Measurements from ENCODE around the gene ITIH5. TPM values are rescaled to one million over a fixed set of nuclear protein-coding genes. Genes with fewer than 3 reads are reported as not detected.

Gene ITIH5
- total RNA-seq, 5 donors from 2014 or later (not counting 1 experiment from before 2014, with no cell fraction given), result 0.13 to 0.22 TPM; not detected in 3

GRCh38 chr10:7559386-7559785, 107.4 kb downstream of the ITIH5 start:
- WGBS (ENCODE audit: insufficient coverage), result 80% methylated on average over 1 of the region's 3 CpGs
- Histone ChIP-seq H3K27ac (ENCODE audit: low read length) (no peak overlapping the region), H3K9me3 (no peaks in the 10 kb centered on the region), H3K36me3 (ENCODE audit: control insufficient read depth in 2 of 2, extremely low read depth in 1 of 2, insufficient read depth in 1 of 2, low read length in 1 of 2) (no peaks in the 10 kb centered on the region), H3K4me3 (ENCODE audit: control insufficient read depth in 1 of 2, extremely low read depth in 1 of 2, low read length in 1 of 2) (no peak overlapping the region), H3K27me3 (replicated peaks in 1 of 2; ENCODE audit: control insufficient read depth in 2 of 2, extremely low read depth in 1 of 2, insufficient read depth in 2 of 2, low read length in 1 of 2) (peaks cover 0 to 26% of the 10 kb centered on the region in 2 experiments), H3K4me1 (ENCODE audit: control insufficient read depth in 1 of 2, extremely low read depth in 1 of 2, insufficient read depth in 2 of 2, low read length in 2 of 2) (no peaks in the 10 kb centered on the region)
- no peaks in the 10 kb centered on the region for H3K4me1 Mint-ChIP-seq
- DNase-seq, result no peak
- ChIA-PET POLR2A (no interaction called here), CTCF (interaction anchor here in 1 of 2 donors (1.3 kb wide), 1 partner anchor 34 kb away, joined by 3 read pairs; no protein-coding TSS in a partner anchor)
- H3K27ac Mint-ChIP-seq, result no peak overlapping the region
- H3K36me3 Mint-ChIP-seq, result no peaks in the 10 kb centered on the region
- no peak overlapping the region for H3K4me3 Mint-ChIP-seq
- ATAC-seq (replicated peaks in 1 of 4), result no peak
- H3K27me3 Mint-ChIP-seq, result peaks cover 0 to 13% of the 10 kb centered on the region in 2 donors
- H3K9me3 Mint-ChIP-seq, result no peaks in the 10 kb centered on the region

- H3K27me3 ChIP-seq (replicated peaks in 1 of 2; ENCODE audit: control insufficient read depth in 2 of 2, extremely low read depth in 1 of 2, insufficient read depth in 2 of 2, low read length in 1 of 2), result peaks cover 0 to 30% of the 10 kb centered on the region in 2 experiments
- no peak overlapping the region for H3K4me3 ChIP-seq (ENCODE audit: control insufficient read depth in 1 of 2, extremely low read depth in 1 of 2, low read length in 1 of 2)
- CTCF ChIA-PET, result no interaction called here
- no peaks in the 10 kb centered on the region for H3K9me3 Mint-ChIP-seq
- no peak for ATAC-seq (replicated peaks in 1 of 4)
- POLR2A ChIA-PET, result interaction anchor here in 1 of 2 donors (0.6 kb wide), 1 partner anchor 57 kb away, joined by 11 read pairs; no protein-coding TSS in a partner anchor
- no CpG with 5 or more reads among the region's 3 CpGs for WGBS (ENCODE audit: insufficient coverage)
- H3K4me1 Mint-ChIP-seq, result no peaks in the 10 kb centered on the region
- no peaks in the 10 kb centered on the region for H3K36me3 ChIP-seq (ENCODE audit: control insufficient read depth in 2 of 2, extremely low read depth in 1 of 2, insufficient read depth in 1 of 2, low read length in 1 of 2)
- no peak for DNase-seq
- H3K27ac Mint-ChIP-seq, result no peak overlapping the region
- H3K27me3 Mint-ChIP-seq, result peaks cover 0 to 18% of the 10 kb centered on the region in 2 donors
- no peak overlapping the region for H3K4me3 Mint-ChIP-seq
- H3K36me3 Mint-ChIP-seq, result no peaks in the 10 kb centered on the region
- H3K27ac ChIP-seq (ENCODE audit: low read length), result no peak overlapping the region
- H3K4me1 ChIP-seq (ENCODE audit: control insufficient read depth in 1 of 2, extremely low read depth in 1 of 2, insufficient read depth in 2 of 2, low read length in 2 of 2), result no peaks in the 10 kb centered on the region
- no peaks in the 10 kb centered on the region for H3K9me3 ChIP-seq
These were observed 108.7 kb downstream of the ITIH5 start for GRCh38 chr10:7558036-7558435.

- Mint-ChIP-seq H3K4me3 (no peak overlapping the region), H3K9me3 (no peaks in the 10 kb centered on the region), H3K4me1 (no peaks in the 10 kb centered on the region), H3K27me3 (peaks cover 0 to 13% of the 10 kb centered on the region in 2 donors), H3K27ac (peak overlapping the region in 1 of 2 donors; percentile 32), H3K36me3 (no peaks in the 10 kb centered on the region)
- ATAC-seq (replicated peaks in 1 of 4) (no peak), DNase-seq (no peak)
- H3K27ac ChIP-seq (ENCODE audit: low read length), result no peak overlapping the region
- no peaks in the 10 kb centered on the region for H3K4me1 ChIP-seq (ENCODE audit: control insufficient read depth in 1 of 2, extremely low read depth in 1 of 2, insufficient read depth in 2 of 2, low read length in 2 of 2)
- peaks cover 0 to 25% of the 10 kb centered on the region in 2 experiments for H3K27me3 ChIP-seq (replicated peaks in 1 of 2; ENCODE audit: control insufficient read depth in 2 of 2, extremely low read depth in 1 of 2, insufficient read depth in 2 of 2, low read length in 1 of 2)
- no peaks in the 10 kb centered on the region for H3K9me3 ChIP-seq
- CTCF ChIA-PET, result no interaction called here
- no peak overlapping the region for H3K4me3 ChIP-seq (ENCODE audit: control insufficient read depth in 1 of 2, extremely low read depth in 1 of 2, low read length in 1 of 2)
- POLR2A ChIA-PET, result no interaction called here
- no peaks in the 10 kb centered on the region for H3K36me3 ChIP-seq (ENCODE audit: control insufficient read depth in 2 of 2, extremely low read depth in 1 of 2, insufficient read depth in 1 of 2, low read length in 1 of 2)
- WGBS (ENCODE audit: insufficient coverage), result 89% methylated on average over 10 of the region's 10 CpGs
These were observed 113.2 kb downstream of the ITIH5 start for GRCh38 chr10:7553531-7553930.

GRCh38 chr10:7551950-7552716, 114.6 kb downstream of the ITIH5 start:
- peaks cover 0 to 17% of the 10 kb centered on the region in 2 experiments for H3K27me3 ChIP-seq (replicated peaks in 1 of 2; ENCODE audit: control insufficient read depth in 2 of 2, extremely low read depth in 1 of 2, insufficient read depth in 2 of 2, low read length in 1 of 2)
- H3K9me3 ChIP-seq, result no peaks in the 10 kb centered on the region
- H3K4me3 Mint-ChIP-seq, result no peak overlapping the region
- ChIA-PET CTCF (no interaction called here), POLR2A (no interaction called here)
- H3K4me3 ChIP-seq (ENCODE audit: control insufficient read depth in 1 of 2, extremely low read depth in 1 of 2, low read length in 1 of 2), result no peak overlapping the region
- H3K9me3 Mint-ChIP-seq, result no peaks in the 10 kb centered on the region
- H3K27ac Mint-ChIP-seq, result no peak overlapping the region
- DNase-seq (no peak), ATAC-seq (replicated peaks in 1 of 4) (no peak)
- no peaks in the 10 kb centered on the region for H3K36me3 Mint-ChIP-seq
- no peak overlapping the region for H3K27ac ChIP-seq (ENCODE audit: low read length)
- peaks cover 0 to 12% of the 10 kb centered on the region in 2 donors for H3K27me3 Mint-ChIP-seq
- no peaks in the 10 kb centered on the region for H3K4me1 ChIP-seq (ENCODE audit: control insufficient read depth in 1 of 2, extremely low read depth in 1 of 2, insufficient read depth in 2 of 2, low read length in 2 of 2)
- WGBS (ENCODE audit: insufficient coverage), result 86% methylated on average over 14 of the region's 18 CpGs
- H3K36me3 ChIP-seq (ENCODE audit: control insufficient read depth in 2 of 2, extremely low read depth in 1 of 2, insufficient read depth in 1 of 2, low read length in 1 of 2), result no peaks in the 10 kb centered on the region
- H3K4me1 Mint-ChIP-seq, result no peaks in the 10 kb centered on the region

GRCh38 chr10:7551289-7551688, 115.5 kb downstream of the ITIH5 start:
- Histone ChIP-seq H3K4me1 (ENCODE audit: control insufficient read depth in 1 of 2, extremely low read depth in 1 of 2, insufficient read depth in 2 of 2, low read length in 2 of 2) (no peaks in the 10 kb centered on the region), H3K9me3 (no peaks in the 10 kb centered on the region), H3K4me3 (ENCODE audit: control insufficient read depth in 1 of 2, extremely low read depth in 1 of 2, low read length in 1 of 2) (no peak overlapping the region), H3K36me3 (ENCODE audit: control insufficient read depth in 2 of 2, extremely low read depth in 1 of 2, insufficient read depth in 1 of 2, low read length in 1 of 2) (no peaks in the 10 kb centered on the region), H3K27ac (ENCODE audit: low read length) (no peak overlapping the region), H3K27me3 (replicated peaks in 1 of 2; ENCODE audit: control insufficient read depth in 2 of 2, extremely low read depth in 1 of 2, insufficient read depth in 2 of 2, low read length in 1 of 2) (peaks cover 0 to 17% of the 10 kb centered on the region in 2 experiments)
- H3K27me3 Mint-ChIP-seq, result peaks cover 0 to 10% of the 10 kb centered on the region in 2 donors
- ATAC-seq (replicated peaks in 1 of 4) (no peak), DNase-seq (no peak)
- WGBS (ENCODE audit: insufficient coverage), result 83% methylated on average over 5 of the region's 6 CpGs
- POLR2A ChIA-PET, result no interaction called here
- H3K36me3 Mint-ChIP-seq, result no peaks in the 10 kb centered on the region
- H3K4me3 Mint-ChIP-seq, result no peak overlapping the region
- CTCF ChIA-PET, result no interaction called here
- no peaks in the 10 kb centered on the region for H3K4me1 Mint-ChIP-seq
- no peaks in the 10 kb centered on the region for H3K9me3 Mint-ChIP-seq
- no peak overlapping the region for H3K27ac Mint-ChIP-seq

- Histone ChIP-seq H3K4me3 (ENCODE audit: control insufficient read depth in 1 of 2, extremely low read depth in 1 of 2, low read length in 1 of 2) (no peak overlapping the region), H3K4me1 (ENCODE audit: control insufficient read depth in 1 of 2, extremely low read depth in 1 of 2, insufficient read depth in 2 of 2, low read length in 2 of 2) (no peaks in the 10 kb centered on the region), H3K27me3 (replicated peaks in 1 of 2; ENCODE audit: control insufficient read depth in 2 of 2, extremely low read depth in 1 of 2, insufficient read depth in 2 of 2, low read length in 1 of 2) (peaks cover 0 to 17% of the 10 kb centered on the region in 2 experiments), H3K36me3 (ENCODE audit: control insufficient read depth in 2 of 2, extremely low read depth in 1 of 2, insufficient read depth in 1 of 2, low read length in 1 of 2) (no peaks in the 10 kb centered on the region), H3K9me3 (no peaks in the 10 kb centered on the region), H3K27ac (ENCODE audit: low read length) (no peak overlapping the region)
- no peaks in the 10 kb centered on the region for H3K4me1 Mint-ChIP-seq
- peaks cover 0 to 5% of the 10 kb centered on the region in 2 donors for H3K27me3 Mint-ChIP-seq
- no peaks in the 10 kb centered on the region for H3K9me3 Mint-ChIP-seq
- WGBS (ENCODE audit: insufficient coverage), result no CpG with 5 or more reads among the region's 1 CpG
- H3K4me3 Mint-ChIP-seq, result no peak overlapping the region
- H3K36me3 Mint-ChIP-seq, result no peaks in the 10 kb centered on the region
- CTCF ChIA-PET, result no interaction called here
- no peak overlapping the region for H3K27ac Mint-ChIP-seq
- POLR2A ChIA-PET, result no interaction called here
- DNase-seq (no peak), ATAC-seq (replicated peaks in 1 of 4) (no peak)
These were observed 116.8 kb downstream of the ITIH5 start for GRCh38 chr10:7550013-7550412.
